ENCODE data around the gene DMD. TPM values are rescaled to one million over a fixed set of nuclear protein-coding genes. Genes with fewer than 3 reads are reported as not detected.

Gene DMD
- total and polyA plus RNA-seq, 2 of the 8 experiments (the other 6 are each of a cell fraction or from before 2014, with no cell fraction given), result 4.8 to 7.4 TPM

GRCh38 chrX:31181377-31182000, 2029.9 kb downstream of the DMD start:
- Histone ChIP-seq H3K27me3 (replicated peaks in 1 of 4; ENCODE audit: control insufficient read depth in 3 of 4, extremely low read depth in 1 of 4, insufficient read depth in 3 of 4, low read length in 3 of 4) (no peaks in the 10 kb centered on the region), H3K18ac (ENCODE audit: extremely low read depth, low read length) (no peak overlapping the region), H4K91ac (replicated peaks; ENCODE audit: insufficient read length, low read length) (no peak overlapping the region), H3K4ac (replicated peaks; ENCODE audit: insufficient read length, low read depth, low read length) (no peak overlapping the region), H3K9ac (replicated peaks in 1 of 4; ENCODE audit: extremely low read depth in 1 of 4, low read depth in 3 of 4, low read length in 3 of 4) (no peak overlapping the region), H3K79me1 (ENCODE audit: low read depth, low read length) (no peaks in the 10 kb centered on the region), H2BK15ac (ENCODE audit: low read length) (no peak overlapping the region), H3K79me2 (ENCODE audit: control insufficient read depth in 1 of 2, insufficient read depth in 2 of 2, low read length in 2 of 2) (no peaks in the 10 kb centered on the region), H3K23me2 (ENCODE audit: low read depth, low read length) (no peaks in the 10 kb centered on the region), H2BK120ac (replicated peaks; ENCODE audit: low read depth, low read length) (no peak overlapping the region), H3K56ac (replicated peaks; ENCODE audit: insufficient read length, low read depth, low read length) (no peak overlapping the region), H4K5ac (ENCODE audit: insufficient read length, low read depth, low read length) (no peak overlapping the region), H3K4me1 (replicated peaks in 1 of 4; ENCODE audit: control insufficient read depth in 3 of 4, insufficient read depth in 4 of 4, low read length in 3 of 4) (no peaks in the 10 kb centered on the region), H4K8ac (ENCODE audit: extremely low read depth, insufficient read depth, low read length) (no peak overlapping the region), H2AFZ (ENCODE audit: low read length) (no peak overlapping the region), H2BK5ac (ENCODE audit: low read depth, low read length) (no peak overlapping the region), H2AK5ac (ENCODE audit: low read depth, low read length) (no peak overlapping the region), H3K23ac (ENCODE audit: insufficient read length) (no peak overlapping the region), H3K14ac (ENCODE audit: insufficient read length) (no peak overlapping the region), H2BK12ac (ENCODE audit: low read depth, low read length) (no peak overlapping the region), H3K4me3 (ENCODE audit: extremely low read depth in 1 of 4, insufficient read depth in 2 of 4, low read depth in 3 of 4, low read length in 4 of 4) (no peak overlapping the region), H3K27ac (ENCODE audit: low read depth, low read length) (no peak overlapping the region), H4K20me1 (replicated peaks in 1 of 2; ENCODE audit: control insufficient read depth in 1 of 2, insufficient read depth in 2 of 2, low read length in 2 of 2) (no peaks in the 10 kb centered on the region), H3K4me2 (ENCODE audit: insufficient read depth in 1 of 2, low read depth in 2 of 2, low read length in 2 of 2) (no peak overlapping the region), H3K9me3 (ENCODE audit: insufficient read depth in 2 of 2, low read depth in 1 of 2, low read length in 1 of 2) (no peaks in the 10 kb centered on the region), H2BK20ac (ENCODE audit: low read length) (no peak overlapping the region), H3K36me3 (ENCODE audit: control insufficient read depth in 2 of 4, insufficient read depth in 4 of 4, low read length in 3 of 4) (no peaks in the 10 kb centered on the region; a peak in 1 of 8 replicates)
- no peak for DNase-seq (ENCODE audit: low read depth in 1 of 2, low spot score in 2 of 2)
- WGBS, 2 experiments (ENCODE audit: extremely low coverage in 1 of 2, insufficient coverage in 1 of 2, insufficient read length in 1 of 2, insufficient replicate concordance in 2 of 2, low coverage in 1 of 2, low lambda C conversion rate in 2 of 2, missing lambda C conversion rate in 1 of 2), result 79% methylated on average over 4 of the region's 4 CpGs; no CpG with 5 or more reads in 1 of the 2 experiments
- ChIA-PET CTCF (ENCODE audit: partially characterized antibody) (no interaction called here), POLR2A (ENCODE audit: partially characterized antibody) (no interaction called here)
- no peak for FAIRE-seq
- TF ChIP-seq CEBPB (IDR thresholded peaks at IDR 0.05; ENCODE audit: low read depth, low read length), result no peak
- no peak for TF ChIP-seq HDAC2 (IDR thresholded peaks at IDR 0.05; ENCODE audit: borderline replicate concordance in 1 of 2, low read depth in 2 of 2, low read length in 2 of 2)
- TF ChIP-seq ATF2 (IDR thresholded peaks at IDR 0.05; ENCODE audit: low read length), result no peak
- no peak for TF ChIP-seq NANOG (IDR thresholded peaks at IDR 0.05; ENCODE audit: insufficient read depth, low read depth, low read length, poor library complexity, severe bottlenecking)
- no peak for TF ChIP-seq YY1 (IDR thresholded peaks at IDR 0.05; ENCODE audit: low read depth, low read length)
- TF ChIP-seq RFX5 (IDR thresholded peaks at IDR 0.05; ENCODE audit: borderline replicate concordance, low read depth, low read length), result no peak
- TF ChIP-seq TEAD4 (IDR thresholded peaks at IDR 0.05; ENCODE audit: low read depth, low read length), result no peak
- no peak for TF ChIP-seq ASH2L (IDR thresholded peaks at IDR 0.05; ENCODE audit: low read length)
- TF ChIP-seq SIN3A (conservative IDR thresholded peaks at IDR 0.05 in 1 of 2, IDR thresholded peaks at IDR 0.05 in 1 of 2; ENCODE audit: low read depth in 1 of 2, low read length in 2 of 2), result no peak
- TF ChIP-seq SIX5 (IDR thresholded peaks at IDR 0.05; ENCODE audit: low read depth, low read length), result no peak
- no peak for TF ChIP-seq RBBP5 (IDR thresholded peaks at IDR 0.05; ENCODE audit: borderline replicate concordance, low read depth, low read length)

Measured in H1 (cell line).